ENCODE results near the gene LRRC53.

Gene LRRC53

DNA sequence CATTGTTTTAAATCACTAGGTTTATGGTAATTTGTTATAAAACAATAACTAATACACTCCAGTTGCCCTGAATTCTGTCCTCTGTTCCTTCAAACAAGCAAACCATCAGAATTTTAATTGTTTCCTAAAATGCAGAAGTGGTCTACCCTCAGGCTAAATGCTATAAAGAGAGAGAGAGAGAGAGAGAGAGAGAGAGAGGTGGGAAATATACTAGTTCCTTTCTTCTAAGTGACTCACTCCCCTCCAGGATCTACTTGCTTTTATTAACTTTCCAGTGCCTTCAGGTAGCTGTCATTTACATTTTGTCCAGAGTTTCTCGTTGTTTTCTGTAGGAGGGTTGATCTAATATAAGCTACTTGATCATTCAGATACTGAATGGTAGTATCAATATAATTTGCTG, 26.4 kb downstream of the LRRC53 start:
- DNase-seq, result no peak

DNA sequence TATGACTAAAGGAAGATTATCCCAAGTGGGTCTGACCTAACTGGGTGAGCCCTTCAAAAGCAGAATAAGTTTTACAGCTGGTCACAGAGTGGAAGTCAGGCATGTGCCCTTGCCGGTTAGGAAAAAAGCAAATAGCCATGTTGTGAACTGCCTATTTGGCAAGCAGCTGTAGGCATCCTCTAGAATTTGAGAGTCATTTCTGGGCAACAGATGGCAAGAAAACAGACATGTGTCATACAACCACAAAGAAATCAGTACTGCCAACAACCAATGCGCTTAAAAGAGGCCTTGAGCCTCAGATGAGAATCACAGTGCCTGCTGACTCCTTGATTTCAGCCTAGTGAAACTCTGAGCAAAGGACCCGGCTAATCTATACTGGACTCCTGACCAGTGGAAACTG, 26.8 kb downstream of the LRRC53 start:
- DNase-seq, result peak; percentile 73

DNA sequence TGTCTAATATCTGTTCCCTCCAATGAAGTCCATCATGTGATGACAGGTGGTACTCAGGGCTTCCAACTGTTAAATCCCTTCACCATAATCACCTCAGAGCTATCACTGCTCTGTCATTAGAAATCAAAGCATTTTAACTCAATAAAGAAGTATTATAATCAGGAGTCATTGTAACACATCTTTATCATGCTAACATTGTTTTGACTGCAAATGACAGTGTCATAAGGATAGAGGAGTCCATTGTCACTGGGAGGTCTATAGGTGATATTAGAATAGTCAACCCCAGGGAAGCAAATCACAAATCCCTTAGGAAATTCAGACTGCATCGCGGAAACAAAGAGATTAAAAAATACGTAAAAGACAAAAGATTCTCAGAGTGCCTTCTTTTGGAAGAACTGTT, 30.8 kb downstream of the LRRC53 start:
- no peak for DNase-seq

DNA sequence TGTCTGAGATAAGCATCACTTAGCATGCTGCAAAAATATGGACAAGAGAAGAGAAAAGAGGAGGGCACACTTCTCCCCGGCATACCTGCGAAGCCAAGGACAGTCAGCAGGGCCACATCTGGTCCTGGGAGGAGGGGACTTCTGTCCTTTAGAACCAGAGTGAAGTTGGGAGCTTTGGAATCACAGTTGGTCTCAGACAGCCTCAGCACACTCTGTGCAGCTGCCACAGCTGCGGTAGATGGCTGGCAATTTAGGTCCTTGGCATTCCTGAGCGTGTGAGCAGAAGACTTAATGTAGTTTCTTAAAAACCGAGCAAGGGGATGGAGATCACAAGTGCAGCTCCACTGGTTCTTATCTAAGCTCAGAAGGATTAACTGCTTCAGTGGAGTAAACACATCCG, 32.3 kb downstream of the LRRC53 start:
- DNase-seq, result no peak

GRCh38 chr1:74478979-74479378, 33.4 kb downstream of the LRRC53 start:
- no peak for DNase-seq

DNA sequence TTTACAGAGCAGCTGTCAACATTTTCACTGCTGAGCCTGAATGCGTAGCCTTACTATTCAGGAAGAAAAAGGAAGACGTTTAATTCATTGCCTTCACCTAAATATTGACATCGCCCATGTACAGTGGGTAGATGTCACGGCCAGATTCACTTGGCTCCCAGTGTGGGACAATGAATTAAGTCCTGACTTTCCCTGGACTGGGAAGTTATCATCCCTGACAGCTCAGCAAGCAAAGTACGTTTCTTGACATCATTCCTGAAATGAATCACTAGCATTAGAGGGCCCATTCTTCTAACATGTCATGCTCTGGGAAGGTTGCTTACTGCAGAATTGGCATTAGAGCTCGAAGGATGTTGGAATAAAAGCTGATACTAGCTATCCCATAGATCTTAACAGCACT, 37.8 kb downstream of the LRRC53 start:
- no peak for DNase-seq

GRCh38 chr1:74471470-74471869, 40.9 kb downstream of the LRRC53 start:
- no peak for DNase-seq

DNA sequence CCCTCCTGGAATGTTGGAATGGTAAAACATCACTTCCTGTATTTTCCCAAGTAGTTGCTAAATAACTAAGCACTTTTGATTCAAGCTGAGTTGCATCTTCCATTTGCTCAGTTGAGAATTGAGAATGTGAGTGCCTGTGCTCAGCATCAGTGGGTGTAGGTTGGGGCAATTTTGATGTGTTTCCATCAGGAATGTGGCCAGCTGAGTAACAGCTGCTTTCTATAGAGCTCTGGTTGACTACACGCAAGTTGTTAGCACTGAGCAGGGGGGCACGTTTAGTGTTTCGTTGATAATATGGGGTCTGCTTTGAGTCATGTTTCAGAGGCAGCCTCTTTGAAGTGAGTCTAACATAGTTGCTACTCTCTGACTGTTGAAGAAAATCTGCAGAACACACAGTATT, 41.5 kb downstream of the LRRC53 start:
- no peak for DNase-seq

DNA sequence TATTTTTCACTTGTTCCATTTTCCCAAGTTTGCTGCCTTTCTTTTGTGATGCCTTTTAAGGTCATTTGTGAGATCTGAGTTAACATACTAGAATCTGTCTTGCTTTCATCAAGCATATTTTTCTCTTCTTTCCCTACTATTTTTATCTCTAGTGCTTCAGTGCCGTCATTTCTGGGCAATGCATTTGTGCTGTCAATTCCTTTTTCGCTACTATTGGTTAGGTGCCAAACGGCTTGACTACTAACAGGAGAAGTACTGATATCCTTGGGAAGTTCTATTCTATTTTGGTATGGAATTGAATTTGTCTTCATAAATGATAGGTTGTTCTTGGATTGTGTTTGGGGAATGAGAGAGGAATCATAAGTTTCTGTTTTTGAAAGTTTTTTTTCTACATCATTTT, 42.2 kb downstream of the LRRC53 start:
- DNase-seq, result no peak

DNA sequence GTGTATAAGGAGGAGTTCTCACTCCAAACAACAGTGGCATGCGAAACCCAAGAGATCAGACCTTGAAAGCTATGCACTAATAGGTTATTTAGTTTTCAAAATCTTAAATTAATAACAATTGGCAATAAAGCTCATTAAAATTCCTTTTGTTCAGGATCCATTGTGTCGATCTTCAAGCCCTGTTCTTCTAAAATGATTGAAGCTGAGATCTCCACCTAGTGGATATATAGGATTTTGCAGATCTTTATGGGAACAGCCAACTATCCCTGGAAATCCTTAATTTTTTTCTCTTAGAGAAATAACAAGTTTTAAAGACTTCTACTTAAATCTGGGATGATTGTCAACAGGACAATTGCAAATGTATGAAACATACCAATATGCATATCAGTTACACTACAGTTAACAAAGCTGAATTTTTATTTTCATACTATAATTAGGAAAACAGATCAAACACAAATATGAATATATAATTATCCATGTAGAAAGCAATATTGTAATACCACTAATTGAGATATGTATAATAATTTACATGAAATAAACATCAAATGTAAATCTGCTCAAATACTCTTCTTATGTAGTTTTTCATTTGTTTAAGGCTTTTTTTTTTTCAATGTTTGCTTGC, 43.3 kb downstream of the LRRC53 start:
- peak; percentile 33 for DNase-seq

GRCh38 chr1:74467786-74468377, 44.5 kb downstream of the LRRC53 start:
- no peak for DNase-seq

- no peak for DNase-seq
Measured at GRCh38 chr1:74465193-74465681, 47.2 kb downstream of the LRRC53 start.

DNA sequence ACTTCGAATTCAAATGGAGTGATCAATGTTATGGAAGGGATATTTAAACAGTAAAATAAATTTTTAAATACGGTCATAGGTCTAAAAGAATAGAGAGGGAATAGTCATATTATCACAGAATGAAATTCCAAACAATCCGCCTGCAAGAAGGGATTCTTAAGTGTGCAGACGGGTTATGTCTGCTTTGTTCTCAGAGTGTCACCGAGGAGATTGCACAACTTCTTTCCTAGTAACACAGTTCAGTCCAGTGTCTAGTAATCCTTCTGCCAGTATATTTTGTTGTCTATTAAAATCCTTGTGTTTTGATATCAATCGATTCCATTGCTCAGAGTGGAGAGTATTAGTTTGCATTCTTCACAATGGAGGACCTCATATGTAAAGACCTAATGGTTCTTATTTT, 48.4 kb downstream of the LRRC53 start:
- DNase-seq, result no peak

- DNase-seq, result no peak
Measured at GRCh38 chr1:74463333-74463988, 49.0 kb downstream of the LRRC53 start.

DNA sequence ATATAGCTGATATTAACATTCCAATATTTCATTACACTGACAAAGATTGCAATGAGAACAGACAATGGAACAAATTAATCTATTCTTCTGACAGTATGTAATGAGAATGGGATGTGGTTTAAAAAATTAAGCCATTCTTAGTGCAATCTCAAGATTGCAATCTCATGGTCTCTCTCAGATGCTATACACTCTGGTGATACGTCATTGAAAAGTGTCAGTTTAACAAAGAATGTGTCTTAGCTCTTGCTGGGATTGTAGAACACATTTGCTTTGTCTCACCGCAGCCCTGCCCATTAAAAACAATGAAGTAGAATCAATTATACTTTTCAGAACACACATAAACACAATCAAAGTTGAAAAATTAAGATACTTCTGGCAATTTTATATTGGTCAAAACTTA, 55.2 kb downstream of the LRRC53 start:
- DNase-seq, result no peak

DNA sequence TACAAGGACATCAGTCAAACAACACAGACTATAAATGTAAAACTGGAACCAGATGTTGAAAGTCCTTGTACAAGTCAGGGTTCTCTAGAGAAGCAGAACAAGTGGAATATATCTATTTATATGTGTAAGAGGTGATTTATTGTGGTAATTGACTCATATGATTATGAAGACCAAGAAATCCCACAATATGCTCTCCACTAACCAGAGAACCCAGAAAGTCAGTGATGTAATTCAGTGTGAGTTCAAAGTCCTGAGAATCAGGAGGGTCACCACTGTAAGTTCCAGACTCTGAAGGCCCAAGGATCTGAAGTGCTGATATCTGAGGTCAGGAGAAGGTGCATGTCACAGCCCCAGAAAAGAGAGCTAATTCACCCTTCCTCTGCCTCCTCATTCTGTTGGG, 57.0 kb downstream of the LRRC53 start:
- DNase-seq, result no peak

DNA sequence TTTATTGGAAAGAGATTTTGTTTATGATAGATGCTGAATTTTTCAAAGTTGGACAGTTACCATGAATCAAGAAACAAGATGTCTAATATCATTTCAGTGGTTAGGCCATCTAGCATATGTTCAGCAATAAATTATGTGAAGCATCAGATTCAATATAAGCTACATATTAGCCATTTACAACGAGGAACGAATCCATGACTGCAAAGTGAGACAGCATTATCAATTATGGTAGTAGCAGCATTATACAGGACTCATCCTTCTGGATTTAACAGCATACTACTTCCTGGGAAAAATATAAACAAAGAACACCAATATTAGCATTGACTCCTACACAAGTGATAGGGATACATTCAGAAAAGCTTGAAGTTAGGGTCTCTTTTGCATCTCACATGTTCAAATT, 59.1 kb downstream of the LRRC53 start:
- DNase-seq, result no peak

DNA sequence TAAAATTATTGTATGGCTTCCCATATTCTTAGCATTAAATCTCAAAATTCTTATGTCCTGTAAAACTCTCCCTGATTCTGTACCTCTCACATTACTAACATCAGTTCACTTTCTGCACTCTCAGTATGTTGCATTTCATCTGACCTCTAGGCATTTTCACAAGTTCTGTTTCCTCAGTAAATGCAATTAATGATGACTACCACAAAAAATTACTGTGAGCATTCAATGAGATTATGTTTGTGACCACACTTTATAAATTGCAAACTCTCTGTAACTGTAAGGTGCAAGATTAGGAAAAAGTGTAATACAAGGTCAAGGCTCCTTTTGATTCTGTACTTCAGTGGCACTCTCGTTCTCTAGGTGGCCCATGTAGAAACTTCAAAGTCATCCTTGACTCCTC, 60.4 kb downstream of the LRRC53 start:
- DNase-seq, result no peak

- DNase-seq, result no peak
Measured at GRCh38 chr1:74437035-74437434, 75.4 kb downstream of the LRRC53 start.

DNA sequence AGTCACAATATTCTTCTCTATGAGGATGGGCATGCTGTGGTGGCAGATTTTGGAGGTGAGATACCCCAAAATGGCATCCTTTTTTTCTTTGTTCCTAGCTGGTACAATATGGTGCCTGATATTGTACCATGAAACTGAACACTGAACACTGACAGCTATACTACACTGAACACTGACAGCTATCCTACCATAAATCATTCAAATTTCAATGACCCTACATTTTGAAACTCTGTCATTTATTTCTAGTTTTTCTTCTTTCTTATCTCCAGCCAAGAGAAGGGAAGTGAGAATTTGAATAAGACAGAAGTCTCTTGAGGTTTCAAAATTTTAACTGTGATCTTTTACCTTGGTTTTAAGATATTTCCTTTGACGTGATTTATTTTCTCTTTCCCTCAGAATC, 76.3 kb downstream of the LRRC53 start:
- DNase-seq, result no peak

- no peak for DNase-seq
Measured at GRCh38 chr1:74434321-74434720, 78.1 kb downstream of the LRRC53 start.

GRCh38 chr1:74432325-74432724, 80.1 kb downstream of the LRRC53 start:
- no peak for DNase-seq

DNA sequence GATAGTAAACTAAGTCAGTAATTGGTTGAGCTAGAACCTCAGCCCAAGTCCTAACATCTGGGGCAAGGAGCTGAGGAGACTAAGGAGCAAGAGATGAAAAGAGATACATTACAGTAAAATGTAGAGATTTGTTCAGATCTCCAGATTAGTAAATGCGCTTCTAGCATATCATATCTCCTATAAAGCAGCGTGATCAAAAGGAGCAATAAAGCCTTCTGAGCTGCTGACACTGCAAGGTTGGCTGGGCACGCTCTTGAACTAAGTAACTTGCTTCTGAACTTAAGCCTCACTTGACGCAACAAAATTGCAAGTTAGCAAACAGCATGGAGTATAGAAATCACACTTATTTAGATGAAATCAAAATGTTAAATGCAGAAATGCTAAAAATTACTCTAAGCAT, 80.9 kb downstream of the LRRC53 start:
- no peak for DNase-seq

GRCh38 chr1:74430342-74430934, 82.0 kb downstream of the LRRC53 start:
- DNase-seq, result no peak
